Mesenchymal stem cell (in vitro differentiated cells and primary cell): ENCODE results near the gene MEAF6.

Source experiments
- DNase-seq: peaks from one replicate; pipeline ENCODE4 v3.0.0-alpha.2; 2013
- H2AFZ ChIP-seq: one replicate; pipeline ENCODE4 v1.6.1; 2013; ENCODE audit warnings: low read depth, mild to moderate bottlenecking, control low read depth, inconsistent platforms, low read length, moderate library complexity
- H2AK5ac ChIP-seq: 2 replicates; pipeline ENCODE4 v1.6.1; 2013; ENCODE audit warnings: low read length, moderate library complexity, mild to moderate bottlenecking, inconsistent platforms; ENCODE audit not compliant: severe bottlenecking
- H2BK120ac ChIP-seq: one replicate; pipeline ENCODE4 v1.6.1; 2013; ENCODE audit warnings: low read depth, mild to moderate bottlenecking, inconsistent platforms, low read length, moderate library complexity
- H2BK12ac ChIP-seq, 2 experiments: one replicate each; pipeline ENCODE4 v1.6.1; 2013; ENCODE audit warnings: inconsistent platforms in 2 of 2, low read length in 2 of 2, mild to moderate bottlenecking in 2 of 2, moderate library complexity in 2 of 2, control low read depth in 1 of 2
- H2BK15ac ChIP-seq: one replicate; pipeline ENCODE4 v1.6.1; 2013; ENCODE audit warnings: mild to moderate bottlenecking, low read depth, inconsistent platforms; ENCODE audit not compliant: poor library complexity, severe bottlenecking
- H2BK5ac ChIP-seq: 2 replicates; pipeline ENCODE4 v1.6.1; 2013; ENCODE audit warnings: low read depth, mild to moderate bottlenecking, low read length, control low read depth, inconsistent platforms; ENCODE audit not compliant: poor library complexity, severe bottlenecking
- H3K14ac ChIP-seq, 2 experiments: one replicate each; pipeline ENCODE4 v1.6.1; 2013; ENCODE audit warnings: inconsistent platforms in 2 of 2, low read length in 2 of 2, control low read depth in 1 of 2, mild to moderate bottlenecking in 1 of 2, moderate library complexity in 1 of 2
- H3K18ac ChIP-seq, 2 experiments: one replicate each; pipeline ENCODE4 v1.6.1; 2013; ENCODE audit warnings: inconsistent platforms in 2 of 2, low read length in 2 of 2, control low read depth in 1 of 2, low read depth in 1 of 2, mild to moderate bottlenecking in 1 of 2
- H3K23ac ChIP-seq, 2 experiments: one replicate each; pipeline ENCODE4 v1.6.1; 2013; ENCODE audit warnings: inconsistent platforms in 2 of 2, low read length in 2 of 2, mild to moderate bottlenecking in 2 of 2, moderate library complexity in 2 of 2, control low read depth in 1 of 2
- H3K27ac ChIP-seq: 2 replicates; pipeline ENCODE4 v1.5.1; 2013; ENCODE audit warnings: mild to moderate bottlenecking, moderate library complexity, low read length, control low read depth, inconsistent platforms; ENCODE audit not compliant: poor library complexity, severe bottlenecking
- H3K27me3 ChIP-seq, 2 experiments: 2 replicates each; pipeline versions ENCODE4 v1.6.1 to v1.7.0; 2013; ENCODE audit warnings: low read length in 2 of 2, mild to moderate bottlenecking in 2 of 2, moderate library complexity in 2 of 2, control low read depth in 1 of 2, inconsistent platforms in 1 of 2; ENCODE audit not compliant: control insufficient read depth in 1 of 2, insufficient read depth in 1 of 2
- H3K36me3 ChIP-seq, 2 experiments: 2 replicates each; pipeline versions ENCODE4 v1.6.1 to v1.7.0; 2013; ENCODE audit warnings: low read length in 2 of 2, control low read depth in 1 of 2, inconsistent platforms in 1 of 2, low read depth in 1 of 2, mild to moderate bottlenecking in 1 of 2; ENCODE audit not compliant: insufficient read depth in 2 of 2, control insufficient read depth in 1 of 2
- H3K4ac ChIP-seq, 2 experiments: one replicate each; pipeline ENCODE4 v1.6.1; 2013; ENCODE audit warnings: inconsistent platforms in 2 of 2, low read length in 2 of 2, mild to moderate bottlenecking in 2 of 2, moderate library complexity in 2 of 2, control low read depth in 1 of 2, low read depth in 1 of 2
- H3K4me1 ChIP-seq: 2 replicates; pipeline ENCODE4 v1.6.1; 2013; ENCODE audit warnings: low read depth, low read length, control low read depth; ENCODE audit not compliant: control insufficient read depth, insufficient read depth
- H3K4me2 ChIP-seq: 2 replicates; pipeline ENCODE4 v1.6.1; 2013; ENCODE audit warnings: low read length, mild to moderate bottlenecking, inconsistent platforms; ENCODE audit not compliant: poor library complexity, severe bottlenecking
- H3K4me3 ChIP-seq, 2 experiments: 2 replicates each; pipeline versions ENCODE4 v1.5.1 to v1.7.0; 2013; ENCODE audit warnings: low read length in 2 of 2, mild to moderate bottlenecking in 2 of 2, control low read depth in 1 of 2, low read depth in 1 of 2; ENCODE audit not compliant: insufficient read depth in 1 of 2
- H3K79me1 ChIP-seq: replicated peaks from 2 replicates; pipeline ENCODE4 v1.6.1; 2013; ENCODE audit warnings: mild to moderate bottlenecking, control low read depth, low read length, inconsistent platforms; ENCODE audit not compliant: poor library complexity, severe bottlenecking
- H3K9ac ChIP-seq: 2 replicates; pipeline ENCODE4 v1.7.0; 2013; ENCODE audit warnings: mild to moderate bottlenecking, low read length, moderate library complexity
- H3K9me3 ChIP-seq: 2 replicates; pipeline ENCODE4 v1.7.0; 2013; ENCODE audit warnings: mild to moderate bottlenecking, low read length; ENCODE audit not compliant: control insufficient read depth
- H4K8ac ChIP-seq: one replicate; pipeline ENCODE4 v1.6.1; 2013; ENCODE audit warnings: inconsistent platforms, mild to moderate bottlenecking, low read length, moderate library complexity
- H4K91ac ChIP-seq: one replicate; pipeline ENCODE4 v1.6.1; 2013; ENCODE audit warnings: mild to moderate bottlenecking, low read length, inconsistent platforms
- WGBS: methylation state at CpG from one replicate; pipeline ENCODE4 v1.1.7; 2013; ENCODE audit warnings: mixed read lengths; 5-methylcytosine and 5-hydroxymethylcytosine counted together

MEAF6 gene

GRCh38 chr1:37498872-37499617 is 15.5 kb downstream of the MEAF6 start:
- no peak overlapping the region for H3K14ac ChIP-seq
- H3K23ac ChIP-seq, result no peak overlapping the region
- no peak overlapping the region for H2AFZ ChIP-seq
- no peak overlapping the region for H4K8ac ChIP-seq
- no peak overlapping the region for H3K18ac ChIP-seq
- peaks cover 6% of the 10 kb centered on the region for H3K4me1 ChIP-seq
- no peaks in the 10 kb centered on the region for H3K27me3 ChIP-seq
- H2BK15ac ChIP-seq, result no peak overlapping the region
- no peak overlapping the region for H4K91ac ChIP-seq
- peaks cover 29 to 68% of the 10 kb centered on the region in 2 experiments for H3K36me3 ChIP-seq
- H3K4me3 ChIP-seq, result no peak overlapping the region
- no peak overlapping the region for H3K4ac ChIP-seq
- H3K4me2 ChIP-seq, result no peak overlapping the region
- 87% methylated on average over 4 of the region's 4 CpGs for WGBS
- peaks cover 27% of the 10 kb centered on the region for H3K79me1 ChIP-seq
- peak overlapping the region; percentile 34 for H3K27ac ChIP-seq
- DNase-seq, result peak; percentile 45
- H2BK12ac ChIP-seq, result no peak overlapping the region
- H3K9ac ChIP-seq, result peak overlapping the region; percentile 51
- H2AK5ac ChIP-seq, result no peak overlapping the region
- H3K9me3 ChIP-seq, result no peaks in the 10 kb centered on the region
- no peak overlapping the region for H2BK120ac ChIP-seq
- no peak overlapping the region for H2BK5ac ChIP-seq

DNA sequence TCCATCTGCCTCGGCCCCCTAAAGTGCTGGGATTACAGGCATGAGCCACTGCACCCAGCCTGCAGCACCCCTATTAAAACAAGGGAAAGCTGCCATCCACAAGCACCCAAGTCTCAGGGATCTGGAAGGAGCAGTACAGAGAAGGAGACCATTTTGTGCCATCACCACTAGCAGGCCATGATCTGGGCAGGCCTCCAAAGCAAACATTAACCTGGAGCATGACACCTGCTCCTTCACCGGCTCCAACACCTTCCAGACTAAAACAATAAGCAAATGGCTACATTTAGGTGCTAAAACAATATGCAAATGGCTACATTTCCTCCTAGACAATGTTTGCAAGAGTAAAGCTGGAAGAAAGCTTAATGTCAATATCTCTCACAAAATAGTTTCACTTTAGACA is 16.7 kb downstream of the MEAF6 start:
- H3K4ac ChIP-seq, result no peak overlapping the region
- H3K9ac ChIP-seq, result no peak overlapping the region
- no peaks in the 10 kb centered on the region for H3K9me3 ChIP-seq
- H2BK12ac ChIP-seq, result no peak overlapping the region
- H2AFZ ChIP-seq, result no peak overlapping the region
- H3K79me1 ChIP-seq, result peaks cover 21% of the 10 kb centered on the region
- H3K18ac ChIP-seq, result no peak overlapping the region
- no peak overlapping the region for H2AK5ac ChIP-seq
- no peak overlapping the region for H4K91ac ChIP-seq
- no peak overlapping the region for H2BK15ac ChIP-seq
- H4K8ac ChIP-seq, result peak overlapping the region; percentile 36
- H3K27me3 ChIP-seq, result no peaks in the 10 kb centered on the region
- no peak for DNase-seq
- no peak overlapping the region for H2BK120ac ChIP-seq
- no peak overlapping the region for H2BK5ac ChIP-seq
- no peak overlapping the region for H3K23ac ChIP-seq
- no peak overlapping the region for H3K4me3 ChIP-seq
- H3K27ac ChIP-seq, result no peak overlapping the region
- WGBS, result 100% methylated on average over 1 of the region's 2 CpGs
- no peak overlapping the region for H3K14ac ChIP-seq
- no peak overlapping the region for H3K4me2 ChIP-seq
- peaks cover 6% of the 10 kb centered on the region for H3K4me1 ChIP-seq
- H3K36me3 ChIP-seq, result peaks cover 23 to 68% of the 10 kb centered on the region in 2 experiments

- no peak overlapping the region for H2BK15ac ChIP-seq
Observed at GRCh38 chr1:37495875-37496274, 18.7 kb downstream of the MEAF6 start.

DNA sequence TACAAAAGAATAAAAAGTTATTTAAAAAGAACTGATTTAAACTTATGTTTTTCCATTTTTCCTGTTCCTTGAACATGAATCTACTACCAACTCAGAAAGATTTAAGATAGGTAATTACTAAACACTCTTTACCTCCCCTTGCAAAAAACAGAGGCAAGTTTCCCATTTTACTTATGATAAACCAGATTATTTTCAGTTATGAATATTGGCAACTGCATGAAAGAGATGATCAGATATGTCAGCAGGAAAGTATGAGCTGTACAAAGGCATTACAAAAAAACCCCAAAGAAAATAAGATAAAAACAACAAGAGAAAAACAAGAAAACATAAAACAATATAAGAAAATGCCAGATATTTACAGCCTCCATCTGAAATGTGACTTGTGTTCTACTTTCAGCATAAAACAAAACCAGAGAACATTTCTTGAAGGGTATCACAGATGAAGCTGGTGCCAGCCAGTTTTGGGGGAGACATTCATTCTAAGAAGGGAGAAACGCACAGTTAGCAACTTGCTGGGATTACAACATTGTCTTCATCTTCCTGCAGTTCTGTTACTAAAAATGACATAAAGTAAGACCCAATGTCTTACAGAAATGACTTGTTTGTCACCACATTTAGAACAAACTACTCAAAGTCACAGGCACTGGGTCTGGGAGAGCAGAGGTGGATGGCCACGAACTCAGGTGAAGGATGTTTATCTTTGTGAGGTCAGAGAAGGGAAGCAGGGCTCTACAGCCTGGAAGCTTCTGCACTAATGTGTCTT is 21.0 kb downstream of the MEAF6 start:
- no peak overlapping the region for H3K23ac ChIP-seq
- no peaks in the 10 kb centered on the region for H3K27me3 ChIP-seq
- no peak overlapping the region for H2BK5ac ChIP-seq
- no peak overlapping the region for H2AFZ ChIP-seq
- no peak overlapping the region for H4K8ac ChIP-seq
- no peak overlapping the region for H3K4ac ChIP-seq
- H3K14ac ChIP-seq, result no peak overlapping the region
- H2BK120ac ChIP-seq, result no peak overlapping the region
- H2AK5ac ChIP-seq, result no peak overlapping the region
- no peak for DNase-seq
- H3K4me1 ChIP-seq, result peaks cover 3% of the 10 kb centered on the region
- H3K4me3 ChIP-seq, result no peak overlapping the region
- no peak overlapping the region for H4K91ac ChIP-seq
- H3K9ac ChIP-seq, result no peak overlapping the region
- H3K9me3 ChIP-seq, result no peaks in the 10 kb centered on the region
- H3K18ac ChIP-seq, result no peak overlapping the region
- H2BK12ac ChIP-seq, result no peak overlapping the region
- no peak overlapping the region for H2BK15ac ChIP-seq
- WGBS, result no CpG with 5 or more reads among the region's 2 CpGs
- peaks cover 35 to 72% of the 10 kb centered on the region in 2 experiments for H3K36me3 ChIP-seq
- peaks cover 27% of the 10 kb centered on the region for H3K79me1 ChIP-seq
- H3K27ac ChIP-seq, result no peak overlapping the region
- H3K4me2 ChIP-seq, result no peak overlapping the region

More at GRCh38 chr1:37495875-37496274, 18.7 kb downstream of the MEAF6 start:
- no peak for DNase-seq
- no peak overlapping the region for H2BK12ac ChIP-seq
- H2AK5ac ChIP-seq, result no peak overlapping the region
- no peak overlapping the region for H3K18ac ChIP-seq
- H3K4me3 ChIP-seq, result no peak overlapping the region
- peaks cover 27 to 62% of the 10 kb centered on the region in 2 experiments for H3K36me3 ChIP-seq
- H3K4ac ChIP-seq, result no peak overlapping the region
- H3K9me3 ChIP-seq, result no peaks in the 10 kb centered on the region
- H3K9ac ChIP-seq, result no peak overlapping the region
- WGBS, result no CpG with 5 or more reads among the region's 1 CpG
- H3K4me1 ChIP-seq, result peaks cover 6% of the 10 kb centered on the region
- H2BK5ac ChIP-seq, result no peak overlapping the region
- H4K8ac ChIP-seq, result no peak overlapping the region
- H3K14ac ChIP-seq, result no peak overlapping the region
- H2BK120ac ChIP-seq, result no peak overlapping the region
- H3K27me3 ChIP-seq, result no peaks in the 10 kb centered on the region
- H4K91ac ChIP-seq, result no peak overlapping the region
- no peak overlapping the region for H2AFZ ChIP-seq
- no peak overlapping the region for H3K4me2 ChIP-seq
- no peak overlapping the region for H3K23ac ChIP-seq
- H3K79me1 ChIP-seq, result peaks cover 22% of the 10 kb centered on the region
- no peak overlapping the region for H3K27ac ChIP-seq
